Measurements from ENCODE around the gene ZFHX2. TPM values are rescaled to one million over a fixed set of nuclear protein-coding genes. Genes with fewer than 3 reads are reported as not detected.

The ZFHX2 gene
- total and polyA plus RNA-seq, 2 of the 13 experiments (the other 11 are each of a cell fraction or from before 2014, with no cell fraction given), result 0.17 to 0.44 TPM

GRCh38 chr14:23558346-23559009 lies 6.9 kb upstream of the ZFHX2 start (continued):
- TF ChIP-seq HES4 (CRISPR knock-in tag; IDR thresholded peaks at IDR 0.05; ENCODE audit: borderline replicate concordance) (0 out of 2 replicates have a peak, but pooled peaks have one; percentile 23), NRL (CRISPR knock-in tag; IDR thresholded peaks at IDR 0.05; ENCODE audit: borderline replicate concordance) (peak; percentile 45; the same call in 1 of the 2 replicates), ZNF652 (CRISPR knock-in tag; IDR thresholded peaks at IDR 0.05; ENCODE audit: borderline replicate concordance, low read depth) (no peak), ZC3H13 (CRISPR knock-in tag; IDR thresholded peaks at IDR 0.05) (peak; percentile 12; the same call in 1 of the 2 replicates), THRA (CRISPR knock-in tag; IDR thresholded peaks at IDR 0.05; ENCODE audit: borderline replicate concordance) (no peak), ZNF225 (CRISPR knock-in tag; IDR thresholded peaks at IDR 0.05) (0 out of 2 replicates have a peak, but pooled peaks have one; percentile 39), RBM22 (optimal IDR thresholded peaks at IDR 0.05; ENCODE audit: low read length) (peak; percentile 18)

GRCh38 chr14:23557946-23558345 lies 6.4 kb upstream of the ZFHX2 start:
- no peak for FAIRE-seq
- H3K36me3 ChIP-seq (replicated peaks in 1 of 2; ENCODE audit: control insufficient read depth in 1 of 2, insufficient read depth in 2 of 2, low read length in 2 of 2), result peaks cover 32 to 39% of the 10 kb centered on the region in 2 experiments
- TF ChIP-seq STAT5B (CRISPR knock-in tag; IDR thresholded peaks at IDR 0.05) (no peak), GTF2F1 (IDR thresholded peaks at IDR 0.05; ENCODE audit: low read length) (no peak), CENPBD1 (CRISPR knock-in tag; IDR thresholded peaks at IDR 0.05; ENCODE audit: borderline replicate concordance, low read depth) (no peak), ZNF724P (CRISPR knock-in tag; IDR thresholded peaks at IDR 0.05; ENCODE audit: borderline replicate concordance) (no peak), ZUFSP (CRISPR knock-in tag; IDR thresholded peaks at IDR 0.05; ENCODE audit: borderline replicate concordance) (no peak), SAP130 (CRISPR knock-in tag; IDR thresholded peaks at IDR 0.05; ENCODE audit: low read depth) (no peak), MAFK (conservative IDR thresholded peaks at IDR 0.05 in 1 of 2, IDR thresholded peaks at IDR 0.05 in 1 of 2; ENCODE audit: low read length in 2 of 2) (no peak), HIC2 (CRISPR knock-in tag; IDR thresholded peaks at IDR 0.05; ENCODE audit: low read depth) (no peak), ZSCAN21 (CRISPR knock-in tag; IDR thresholded peaks at IDR 0.05; ENCODE audit: borderline replicate concordance) (0 out of 2 replicates have a peak, but pooled peaks have one; percentile 32), KLF11 (CRISPR knock-in tag; IDR thresholded peaks at IDR 0.05) (no peak), IKZF1 (IDR thresholded peaks at IDR 0.05) (no peak)

More at GRCh38 chr14:23557946-23558345, 6.4 kb upstream of the ZFHX2 start:
- Histone ChIP-seq H3K9ac (ENCODE audit: insufficient read depth, low read depth, low read length) (no peak overlapping the region), H3K27me3 (ENCODE audit: control insufficient read depth in 1 of 2, insufficient read depth in 2 of 2, low read length in 2 of 2) (no peaks in the 10 kb centered on the region; a peak in 1 of 5 replicates), H4K20me1 (ENCODE audit: insufficient read depth, low read length) (peaks cover 9% of the 10 kb centered on the region; the same call in 1 of the 2 replicates), H3K9me3 (ENCODE audit: low read length) (no peaks in the 10 kb centered on the region), H3K27ac (ENCODE audit: extremely low read length, insufficient read depth, low read length) (no peak overlapping the region), H3K79me2 (ENCODE audit: insufficient read depth, low read length) (peaks cover 9% of the 10 kb centered on the region), H3K4me2 (ENCODE audit: low read depth, low read length) (no peak overlapping the region), H3K4me3 (replicated peaks in 1 of 3; ENCODE audit: insufficient read depth in 1 of 3, low read depth in 2 of 3, low read length in 3 of 3) (no peak overlapping the region), H3K4me1 (ENCODE audit: insufficient read depth, low read length) (peaks cover 54% of the 10 kb centered on the region), H2AFZ (ENCODE audit: low read length) (no peak overlapping the region)
- intact Hi-C loops (cut with micrococcal nuclease; ENCODE audit: unreplicated experiment) (loop anchor here (2.0 to 5.0 kb wide), 2 partner anchors 235 to 291 kb away; no protein-coding TSS in a partner anchor), in situ Hi-C loops (cut with HindIII; ENCODE audit: extremely low pct_ligation_motif_present, low pct_unique_long_range_greater_than_20kb) (loop anchor here (5.0 kb wide), 2 partner anchors 76 to 236 kb away; partner anchors contain the start of gene PABPN1)
- CTCF ChIA-PET (ENCODE audit: low intra/inter-chr PET ratio, low total read pairs), result interaction anchor here (1.2 to 10.9 kb wide), 3 partner anchors 10 to 77 kb away, joined by 3 to 275 read pairs (median 3); partner anchors contain the start of gene AP1G2
- BruUV-seq (replicated peaks), result no TSS peak
- POLR2A ChIA-PET, result interaction anchor here (0.7 to 7.6 kb wide), 10 partner anchors 10 to 326 kb away, joined by 3 to 113 read pairs (median 6); partner anchors contain the start of genes AP1G2, DHRS2 and PABPN1
- ATAC-seq (no peak), DNase-seq (ENCODE audit: low spot score) (no peak)
- 97% methylated on average over 1 of the region's 1 CpG for WGBS (ENCODE audit: low lambda C conversion rate)

All from HepG2 (cell line).